ELR (cell line): ENCODE data around the gene ANKRD31.
A peak's percentile ranks its signal among the peaks of the same experiment; 100 is the strongest.
"Not testable (repeated sequence)": the region's sequence is repeated elsewhere in the genome, so short reads cannot be mapped to it uniquely, and the experiment has no call there.

Experiments used
- DNase-seq: peaks from one replicate; pipeline ENCODE4 v3.0.0-alpha.2; 2015; ENCODE audit warnings: low read depth

Gene ANKRD31

GRCh38 chr5:75140277-75140676, 96.4 kb downstream of the ANKRD31 start:
- no peak for DNase-seq

GRCh38 chr5:75138689-75139088, 98.0 kb downstream of the ANKRD31 start:
- no peak for DNase-seq

GRCh38 chr5:75130818-75131349, 105.8 kb downstream of the ANKRD31 start:
- DNase-seq = no peak

GRCh38 chr5:75116856-75117255, 119.8 kb downstream of the ANKRD31 start:
- no peak for DNase-seq

- not testable (repeated sequence) for DNase-seq
These were observed 122.4 kb downstream of the ANKRD31 start for GRCh38 chr5:75114311-75114710.

GRCh38 chr5:75113354-75114113, 123.1 kb downstream of the ANKRD31 start:
- DNase-seq = no peak

- DNase-seq = peak; percentile 12
These were observed 127.6 kb downstream of the ANKRD31 start for GRCh38 chr5:75108931-75109596.

- DNase-seq = no peak
These were observed 128.2 kb downstream of the ANKRD31 start for GRCh38 chr5:75108515-75108914.

GRCh38 chr5:75095956-75096355, 140.7 kb downstream of the ANKRD31 start:
- DNase-seq = peak; percentile 3

GRCh38 chr5:75091597-75091996, 145.1 kb downstream of the ANKRD31 start:
- peak; percentile 58 for DNase-seq

GRCh38 chr5:75089662-75090061, 147.0 kb downstream of the ANKRD31 start:
- DNase-seq = no peak

GRCh38 chr5:75089137-75089536, 147.5 kb downstream of the ANKRD31 start:
- peak; percentile 9 for DNase-seq

- DNase-seq = no peak
These were observed 148.0 kb downstream of the ANKRD31 start for GRCh38 chr5:75088648-75089047.

GRCh38 chr5:75081510-75081909, 155.2 kb downstream of the ANKRD31 start:
- DNase-seq = no peak

- DNase-seq = not testable (repeated sequence)
These were observed 157.3 kb downstream of the ANKRD31 start for GRCh38 chr5:75079346-75079745.

GRCh38 chr5:75078027-75078426, 158.7 kb downstream of the ANKRD31 start:
- no peak for DNase-seq

GRCh38 chr5:75072061-75072460, 164.6 kb downstream of the ANKRD31 start:
- no peak for DNase-seq

GRCh38 chr5:75071100-75071499, 165.6 kb downstream of the ANKRD31 start:
- DNase-seq = no peak

- DNase-seq = no peak
These were observed 169.2 kb downstream of the ANKRD31 start for GRCh38 chr5:75067434-75067833.

GRCh38 chr5:75062925-75063531, 173.7 kb downstream of the ANKRD31 start:
- DNase-seq = no peak

- no peak for DNase-seq
These were observed 176.6 kb downstream of the ANKRD31 start for GRCh38 chr5:75059912-75060545.

- no peak for DNase-seq
These were observed 177.6 kb downstream of the ANKRD31 start for GRCh38 chr5:75058986-75059535.
